ENCODE measurements around the gene ASIC2.
"Not testable (repeated sequence)": the region's sequence is repeated elsewhere in the genome, so short reads cannot be mapped to it uniquely, and the experiment has no call there.

The ASIC2 gene

DNA sequence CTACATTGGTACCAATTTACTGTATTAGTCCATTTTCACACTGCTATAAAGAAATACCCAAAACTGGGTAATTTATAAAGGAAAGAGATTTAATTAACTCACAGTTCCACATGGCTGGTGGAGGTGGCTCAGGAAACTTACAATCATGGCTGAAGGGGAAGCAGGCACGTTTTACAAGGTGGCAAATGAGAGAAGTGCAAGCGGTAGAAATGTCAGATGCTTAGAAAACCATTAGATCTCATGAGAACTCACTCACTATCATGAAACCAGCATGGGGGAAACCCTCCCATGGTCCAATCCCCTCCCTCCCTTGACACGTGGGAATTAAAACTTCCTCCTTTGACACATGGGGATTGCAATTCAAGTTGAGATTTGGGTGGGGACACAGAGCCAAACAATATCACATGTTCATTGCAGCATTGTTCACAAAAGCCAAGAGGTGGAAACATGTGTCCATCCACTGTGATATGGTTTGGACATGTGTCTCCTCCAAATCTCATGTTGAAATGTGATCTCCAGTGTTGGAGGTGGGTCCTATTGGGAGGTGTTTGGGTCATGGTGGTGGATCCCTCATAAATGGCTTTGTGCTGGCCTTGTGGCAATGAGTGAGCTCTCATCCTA, 304.5 kb downstream of the ASIC2 start:
- TF ChIP-seq, protein P1, sequence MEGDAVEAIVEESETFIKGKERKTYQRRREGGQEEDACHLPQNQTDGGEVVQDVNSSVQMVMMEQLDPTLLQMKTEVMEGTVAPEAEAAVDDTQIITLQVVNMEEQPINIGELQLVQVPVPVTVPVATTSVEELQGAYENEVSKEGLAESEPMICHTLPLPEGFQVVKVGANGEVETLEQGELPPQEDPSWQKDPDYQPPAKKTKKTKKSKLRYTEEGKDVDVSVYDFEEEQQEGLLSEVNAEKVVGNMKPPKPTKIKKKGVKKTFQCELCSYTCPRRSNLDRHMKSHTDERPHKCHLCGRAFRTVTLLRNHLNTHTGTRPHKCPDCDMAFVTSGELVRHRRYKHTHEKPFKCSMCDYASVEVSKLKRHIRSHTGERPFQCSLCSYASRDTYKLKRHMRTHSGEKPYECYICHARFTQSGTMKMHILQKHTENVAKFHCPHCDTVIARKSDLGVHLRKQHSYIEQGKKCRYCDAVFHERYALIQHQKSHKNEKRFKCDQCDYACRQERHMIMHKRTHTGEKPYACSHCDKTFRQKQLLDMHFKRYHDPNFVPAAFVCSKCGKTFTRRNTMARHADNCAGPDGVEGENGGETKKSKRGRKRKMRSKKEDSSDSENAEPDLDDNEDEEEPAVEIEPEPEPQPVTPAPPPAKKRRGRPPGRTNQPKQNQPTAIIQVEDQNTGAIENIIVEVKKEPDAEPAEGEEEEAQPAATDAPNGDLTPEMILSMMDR (IDR thresholded peaks at IDR 0.05; ENCODE audit: borderline replicate concordance, control extremely low read depth, extremely low read depth, insufficient read depth, missing control alignments) = no peak
- in situ Hi-C loops (cut with MboI; ENCODE audit: low sequenced_read_pairs, unreplicated experiment) = no loop called here
- no peak for DNase-seq (ENCODE audit: low spot score)

DNA sequence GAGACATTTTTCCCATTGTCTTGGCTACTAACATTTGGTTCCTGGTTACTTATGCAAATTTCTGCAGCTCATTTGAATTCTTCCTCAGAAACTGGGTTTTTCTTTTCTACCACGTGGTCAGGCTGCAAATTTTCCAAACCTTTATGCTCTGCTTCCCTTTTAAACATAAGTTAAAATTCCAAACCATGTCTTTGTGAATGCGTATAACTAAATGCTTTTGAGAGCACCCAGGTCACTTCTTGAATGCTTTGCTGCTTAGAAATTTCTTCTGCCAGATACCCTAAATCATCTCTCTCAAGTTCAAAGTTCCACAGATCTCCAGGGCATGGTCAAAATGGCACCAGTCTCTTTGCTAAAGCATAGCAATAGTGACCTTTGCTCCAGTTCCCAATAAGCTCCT, 305.2 kb downstream of the ASIC2 start:
- DNase-seq (ENCODE audit: low spot score); in situ Hi-C loops (cut with MboI; ENCODE audit: low sequenced_read_pairs, unreplicated experiment): not testable (repeated sequence)

DNA sequence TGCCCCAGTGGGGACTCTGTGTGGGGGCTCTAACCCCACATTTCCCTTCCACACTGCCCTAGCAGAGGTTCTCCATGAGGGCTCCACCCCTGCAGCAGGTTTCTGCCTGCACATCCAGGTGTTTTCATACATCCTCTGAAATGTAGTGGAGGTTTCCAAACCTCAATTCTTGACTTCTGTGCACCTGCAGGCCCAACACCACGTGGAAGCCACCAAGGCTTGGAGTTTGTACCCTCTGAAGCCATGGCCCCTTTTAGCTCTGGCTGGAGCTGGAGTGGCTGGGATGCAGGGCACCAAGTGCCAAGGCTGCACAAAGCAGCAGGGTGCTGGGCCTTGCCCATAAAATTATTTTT, 305.7 kb downstream of the ASIC2 start:
- in situ Hi-C loops (cut with MboI; ENCODE audit: low sequenced_read_pairs, unreplicated experiment); DNase-seq (ENCODE audit: low spot score): not testable (repeated sequence)

DNA sequence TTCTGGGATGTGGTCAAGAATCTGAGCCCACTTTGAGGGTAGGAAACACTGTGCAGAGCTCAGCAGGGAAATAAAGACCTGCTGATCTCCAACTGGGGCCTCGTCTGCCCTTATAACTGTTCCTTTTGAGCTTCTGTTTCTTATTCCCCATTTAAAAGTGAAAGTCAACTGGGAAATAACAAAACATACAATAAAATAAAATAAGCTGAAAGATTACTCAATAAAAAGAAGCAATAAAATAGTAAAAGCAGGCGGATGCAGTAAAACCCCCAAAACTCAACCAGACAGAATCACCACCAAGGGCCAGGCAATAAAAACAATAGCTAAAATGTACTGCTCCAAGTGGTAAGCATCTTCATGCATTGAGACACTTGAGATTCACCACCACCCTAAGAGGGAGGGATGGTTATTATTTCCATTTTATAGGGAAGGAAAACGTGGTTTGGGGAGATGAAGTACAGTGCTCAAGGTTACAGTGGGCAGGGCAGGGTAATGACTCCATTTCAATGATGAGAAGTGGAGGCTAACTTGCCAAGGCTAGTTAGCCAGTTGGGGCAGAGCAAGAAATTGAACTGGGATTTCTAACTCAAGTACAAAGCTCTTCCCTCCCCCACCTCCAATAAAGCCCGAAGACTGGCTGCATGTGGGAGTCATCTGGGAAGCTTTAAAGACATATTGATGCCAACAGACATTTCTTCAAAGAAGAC, 307.9 kb downstream of the ASIC2 start:
- in situ Hi-C loops (cut with MboI; ENCODE audit: low sequenced_read_pairs, unreplicated experiment) = no loop called here
- TF ChIP-seq, protein P1 (IDR thresholded peaks at IDR 0.05; ENCODE audit: borderline replicate concordance, control extremely low read depth, extremely low read depth, insufficient read depth, missing control alignments) = no peak
- no peak for DNase-seq (ENCODE audit: low spot score)

DNA sequence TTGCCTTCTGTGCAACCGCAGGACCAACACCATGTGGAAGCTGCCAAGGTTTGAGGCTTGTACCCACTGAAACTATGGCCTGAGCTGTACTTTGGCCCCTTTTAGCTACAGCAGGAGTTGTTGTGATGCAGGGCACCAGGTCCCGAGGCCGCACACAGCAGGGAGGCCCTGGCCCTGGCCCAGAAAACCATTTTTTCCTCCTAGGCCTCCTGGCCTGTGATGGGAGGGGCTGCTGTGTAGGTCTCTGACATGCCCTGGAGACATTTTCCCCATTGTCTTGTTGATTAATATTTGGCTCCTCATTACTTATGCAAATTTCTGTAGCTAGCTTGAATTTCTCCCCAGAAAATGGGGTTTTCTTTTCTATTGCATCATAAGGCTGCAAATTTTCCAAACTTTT, 311.5 kb downstream of the ASIC2 start:
- DNase-seq (ENCODE audit: low spot score); in situ Hi-C loops (cut with MboI; ENCODE audit: low sequenced_read_pairs, unreplicated experiment): not testable (repeated sequence)

DNA sequence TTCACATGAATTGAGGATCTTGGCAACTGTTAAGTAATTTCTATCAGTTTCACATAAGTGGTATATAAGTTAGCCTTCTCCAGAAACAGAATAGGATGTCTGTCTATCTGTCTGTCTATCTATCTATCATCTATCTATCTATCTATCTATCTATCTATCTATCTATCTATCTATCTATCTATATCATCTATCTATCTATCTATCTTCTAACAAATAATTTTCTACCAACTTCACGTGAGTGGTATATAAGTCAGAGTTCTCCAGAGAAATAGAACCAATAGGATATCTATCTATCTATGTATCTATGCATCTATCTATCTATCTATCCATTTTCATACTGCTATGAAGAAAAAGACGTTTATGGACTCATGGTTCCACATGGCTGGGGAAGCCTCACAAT, 312.9 kb downstream of the ASIC2 start:
- in situ Hi-C loops (cut with MboI; ENCODE audit: low sequenced_read_pairs, unreplicated experiment) = no loop called here

DNA sequence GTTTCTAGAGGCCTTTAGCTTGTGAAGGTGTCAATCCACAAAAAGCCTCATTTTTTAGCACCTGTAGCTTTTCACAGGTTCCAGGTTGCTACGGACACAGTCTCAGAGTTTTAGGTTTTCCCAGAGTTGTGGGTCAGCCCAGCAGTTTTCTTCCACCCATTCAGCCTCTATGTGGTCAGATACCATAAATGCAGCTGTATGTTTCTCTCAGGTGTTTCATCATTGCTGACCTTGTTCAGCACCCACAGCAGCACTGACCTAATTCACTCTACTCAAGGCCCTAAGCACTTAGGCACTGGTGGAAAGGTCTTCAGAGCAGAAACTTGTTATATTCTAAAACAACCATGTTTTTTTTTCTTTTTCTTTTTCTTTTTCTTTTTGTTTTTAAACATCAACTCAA, 316.5 kb downstream of the ASIC2 start:
- TF ChIP-seq, protein P1 (IDR thresholded peaks at IDR 0.05; ENCODE audit: borderline replicate concordance, control extremely low read depth, extremely low read depth, insufficient read depth, missing control alignments) = no peak
- DNase-seq (ENCODE audit: low spot score) = no peak
- in situ Hi-C loops (cut with MboI; ENCODE audit: low sequenced_read_pairs, unreplicated experiment) = no loop called here

More for the DNA sequence above, 312.9 kb downstream of the ASIC2 start:
- DNase-seq (ENCODE audit: low spot score) = no peak
- TF ChIP-seq, protein P1 (IDR thresholded peaks at IDR 0.05; ENCODE audit: borderline replicate concordance, control extremely low read depth, extremely low read depth, insufficient read depth, missing control alignments) = no peak

DNA sequence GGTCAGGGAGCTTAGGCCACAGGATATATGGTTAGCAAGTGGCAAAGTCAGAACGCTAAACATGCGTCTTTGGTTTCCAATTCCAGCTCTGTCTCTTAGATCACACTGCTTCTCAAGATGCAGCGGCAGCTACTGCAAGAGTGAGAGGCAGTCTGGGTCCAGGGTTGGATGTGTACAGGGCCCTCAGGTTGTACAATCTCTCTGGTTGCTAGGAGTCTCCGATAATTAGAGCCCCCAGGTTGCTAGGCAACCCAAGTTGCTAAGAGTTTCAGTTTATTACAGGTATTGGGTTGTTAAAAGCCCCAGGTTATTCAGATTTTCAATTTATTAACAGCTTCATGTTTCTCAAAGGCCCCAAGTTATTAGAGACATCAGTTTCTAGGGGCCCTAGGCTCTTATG, 317.0 kb downstream of the ASIC2 start:
- TF ChIP-seq, protein P1 (IDR thresholded peaks at IDR 0.05; ENCODE audit: borderline replicate concordance, control extremely low read depth, extremely low read depth, insufficient read depth, missing control alignments) = no peak
- in situ Hi-C loops (cut with MboI; ENCODE audit: low sequenced_read_pairs, unreplicated experiment) = no loop called here
- no peak for DNase-seq (ENCODE audit: low spot score)
